K562 (cell line): ENCODE measurements around the gene OVOL1. TPM values are rescaled to one million over a fixed set of nuclear protein-coding genes. Genes with fewer than 3 reads are reported as not detected.

Experiments used
- ATF1 ChIP-seq, 2 experiments: fragments of 450-650 bp in 1 of 2; IDR thresholded peaks; 2 replicates each; pipeline ENCODE4 v1.6.1; 2016; ENCODE audit warnings: missing compliant biosample characterization in 1 of 2, missing genetic modification characterization in 1 of 2
- C11orf30 ChIP-seq: fragments of 450-650 bp; IDR thresholded peaks from 2 replicates; pipeline ENCODE4 v1.6.1; 2016; ENCODE audit warnings: low read depth, mild to moderate bottlenecking
- FOS ChIP-seq: IDR thresholded peaks from 3 replicates; pipeline ENCODE4 v1.6.1; 2011; ENCODE audit not compliant: insufficient read length; ENCODE audit errors: extremely low read depth
- FOXP1 ChIP-seq: sonication (generic); formaldehyde crosslinking; IDR thresholded peaks from 2 replicates; pipeline ENCODE4 v1.8.0; 2022; ENCODE audit warnings: mild to moderate bottlenecking, missing genetic modification reagents
- IRF2 ChIP-seq: sonication (generic); formaldehyde crosslinking; IDR thresholded peaks from 2 replicates; pipeline ENCODE4 v1.8.1; 2022; ENCODE audit warnings: mild to moderate bottlenecking, missing genetic modification reagents
- KAT2B ChIP-seq: IDR thresholded peaks from one replicate; pipeline ENCODE4 v1.6.1; 2012; ENCODE audit warnings: low read depth, mild to moderate bottlenecking, control low read depth, inconsistent platforms, low read length, moderate library complexity
- MBD2 ChIP-seq: sonication (generic); IDR thresholded peaks from 2 replicates; pipeline ENCODE4 v1.6.1; 2016; ENCODE audit warnings: low read depth, borderline replicate concordance
- MTA2 ChIP-seq: fragments of 450-650 bp; IDR thresholded peaks from 2 replicates; pipeline ENCODE4 v1.6.1; 2016; ENCODE audit warnings: low read depth
- NFE2 ChIP-seq: IDR thresholded peaks from 2 replicates; pipeline ENCODE4 v1.6.1; 2014; ENCODE audit warnings: antibody characterized with exemption, low read depth
- NR1H2 ChIP-seq: sonication (generic); formaldehyde crosslinking; IDR thresholded peaks from 2 replicates; pipeline ENCODE4 v1.4.0; 2020; ENCODE audit warnings: mild to moderate bottlenecking, missing genetic modification reagents
- SMARCA5 ChIP-seq: fragments of 450-650 bp; IDR thresholded peaks from 2 replicates; pipeline ENCODE4 v1.6.1; 2016
- TAF9B ChIP-seq: fragments of 450-650 bp; IDR thresholded peaks from 2 replicates; pipeline ENCODE4 v1.6.1; 2018; ENCODE audit warnings: mild to moderate bottlenecking; ENCODE audit not compliant: partially characterized antibody
- TCF7L2 ChIP-seq: fragments of 150-350 bp; IDR thresholded peaks from 2 replicates; pipeline ENCODE4 v1.6.1; 2016; ENCODE audit warnings: low read depth, mild to moderate bottlenecking, low read length, moderate library complexity
- ZNF134 ChIP-seq: fragments of 250-450 bp; sonication (Bioruptor Pico); conservative IDR thresholded peaks from 2 replicates; pipeline ENCODE4 v1.4.0; 2020
- ZNF224 ChIP-seq: sonication (generic); formaldehyde crosslinking; IDR thresholded peaks from 2 replicates; pipeline ENCODE4 v1.8.0; 2022; ENCODE audit warnings: mild to moderate bottlenecking, missing genetic modification reagents
- ZNF584 ChIP-seq: fragments of 200-800 bp; sonication (Bioruptor generic); IDR thresholded peaks from 2 replicates; pipeline ENCODE4 v1.6.1; 2016; ENCODE audit warnings: low read depth, mild to moderate bottlenecking, missing genetic modification characterization, missing compliant biosample characterization
- ZNF707 ChIP-seq: fragments of 250-450 bp; sonication (Bioruptor Pico); conservative IDR thresholded peaks from 2 replicates; pipeline ENCODE4 v1.8.0; 2022; ENCODE audit warnings: inconsistent platforms, mild to moderate bottlenecking, moderate library complexity
- ZSCAN29 ChIP-seq: fragments of 450-650 bp; IDR thresholded peaks from 2 replicates; pipeline ENCODE4 v1.6.1; 2017
- ZZZ3 ChIP-seq: fragments of 450-650 bp; IDR thresholded peaks from 2 replicates; pipeline ENCODE4 v1.6.1; 2016; ENCODE audit warnings: antibody characterized with exemption, mild to moderate bottlenecking, moderate library complexity
- polyA plus RNA-seq, 8 experiments: library from polyadenylated mRNA; depleted of rRNA in 4 of 8; stranded (reverse) in 5 of 8; unstranded in 3 of 8; fragments of >200 nt; fragmentation: Nextera tagmentation in 2 of 8; fragmentation: Illumina TruSeq in 1 of 8; extraction: Ambion mirVana in 2 of 8; extraction: Trizol in 1 of 8; gene quantifications; 2 replicates each; pipeline versions ENCODE4 v1.2.1 to v1.2.3, GENCODE V29; 2011 to 2014; ENCODE audit warnings: inconsistent platforms in 1 of 8, missing spikeins in 1 of 8
- total RNA-seq, 7 experiments: library from RNA; depleted of rRNA in 6 of 7; stranded (reverse); fragments of >200 nt in 6 of 7; fragmentation: Illumina TruSeq in 2 of 7; extraction: Trizol in 2 of 7; gene quantifications; 2 replicates each; pipeline versions ENCODE4 v1.2.1 to v1.2.3, GENCODE V29; 2011 to 2021; ENCODE audit warnings: low replicate concordance in 1 of 7
- TF ChIP-seq, protein P1 (sequence below): sonication (generic); formaldehyde crosslinking; IDR thresholded peaks from 2 replicates; pipeline ENCODE4 v1.5.0; 2020; ENCODE audit warnings: missing genetic modification reagents
- TF ChIP-seq, protein P2 (sequence below): fragments of 450-650 bp; formaldehyde crosslinking; IDR thresholded peaks from 2 replicates; pipeline ENCODE4 v1.4.0; 2022; ENCODE audit warnings: mild to moderate bottlenecking, moderate library complexity
- TF ChIP-seq, protein P3 (sequence below): sonication (generic); formaldehyde crosslinking; IDR thresholded peaks from 2 replicates; pipeline ENCODE4 v1.8.0; 2022; ENCODE audit warnings: missing genetic modification reagents, mild to moderate bottlenecking, borderline replicate concordance
- TF ChIP-seq, protein P4 (sequence below): fragments of 450-650 bp; IDR thresholded peaks from 2 replicates; pipeline ENCODE4 v1.6.1; 2016; ENCODE audit warnings: antibody characterized with exemption

OVOL1 gene
- total and polyA plus RNA-seq, 9 of the 15 experiments (the other 6 are each of a cell fraction or from before 2014, with no cell fraction given) = 0.09 TPM; not detected in 8

DNA sequence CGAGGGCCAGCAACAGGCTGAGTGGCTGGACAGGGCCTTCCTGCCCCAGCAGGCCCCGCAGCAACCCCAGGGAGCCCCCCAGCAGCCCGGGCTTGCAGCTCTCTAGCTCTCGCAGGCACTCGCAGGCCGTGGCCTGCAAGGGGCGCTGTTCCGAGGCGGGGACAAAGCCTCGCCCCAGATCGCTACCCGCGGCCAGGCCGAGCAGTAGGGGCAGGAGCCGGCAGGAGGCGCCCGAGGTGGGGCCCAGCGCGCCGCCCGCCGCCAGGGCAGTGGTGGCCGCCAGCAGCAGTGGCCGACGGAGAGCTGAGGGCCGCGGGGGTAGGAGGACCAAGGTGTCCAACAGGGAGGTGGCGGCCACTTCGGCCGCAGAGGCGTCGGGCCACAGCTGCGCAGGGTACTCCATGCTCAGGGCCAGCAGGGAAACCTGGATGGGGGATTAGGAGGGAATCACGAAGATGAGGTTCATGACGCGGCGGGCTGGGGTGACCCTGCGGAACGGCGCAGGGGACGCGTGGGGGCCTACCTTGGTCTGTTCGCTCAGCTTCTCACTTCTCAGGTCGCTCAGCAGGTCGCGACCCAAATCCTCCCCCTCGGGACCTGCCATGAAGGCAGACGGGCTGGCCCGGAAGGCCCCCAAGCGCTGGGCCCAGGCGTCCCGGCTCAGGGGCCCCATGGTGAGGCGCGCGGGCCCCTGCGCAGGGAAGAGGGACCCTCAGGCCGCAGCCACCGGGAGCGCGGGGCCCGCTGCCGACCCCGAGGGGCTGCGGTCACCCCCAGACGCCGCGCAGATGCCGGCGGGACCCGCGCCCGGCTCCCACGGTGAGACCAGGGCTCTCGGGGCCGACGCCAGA, 6.7 kb upstream of the OVOL1 start (continued):
- TF ChIP-seq ZNF584 (CRISPR knock-in tag) (no peak), FOS (no peak), FOXP1 (CRISPR knock-in tag) (peak; percentile 95), NFE2 (no peak), KAT2B (peak; percentile 65), MBD2 (no peak), C11orf30 (no peak), MTA2 (no peak; the same call in 1 of the 2 replicates), TCF7L2 (no peak), ZNF134 (CRISPR knock-in tag) (peak; percentile 92), SMARCA5 (peak; percentile 37; the same call in 1 of the 2 replicates), ZNF224 (no peak; the same call in 1 of the 2 replicates), ZZZ3 (no peak), NR1H2 (CRISPR knock-in tag) (peak; percentile 57; the same call in 1 of the 2 replicates), IRF2 (no peak), ZNF707 (CRISPR knock-in tag) (no peak), ZSCAN29 (no peak), ATF1 (CRISPR knock-in tag; IDR thresholded peaks at IDR 0.05) (no peak), ATF1 (tag; IDR thresholded peaks at IDR 0.05) (peak; percentile 69), TAF9B (no peak)
- TF ChIP-seq, protein P1, sequence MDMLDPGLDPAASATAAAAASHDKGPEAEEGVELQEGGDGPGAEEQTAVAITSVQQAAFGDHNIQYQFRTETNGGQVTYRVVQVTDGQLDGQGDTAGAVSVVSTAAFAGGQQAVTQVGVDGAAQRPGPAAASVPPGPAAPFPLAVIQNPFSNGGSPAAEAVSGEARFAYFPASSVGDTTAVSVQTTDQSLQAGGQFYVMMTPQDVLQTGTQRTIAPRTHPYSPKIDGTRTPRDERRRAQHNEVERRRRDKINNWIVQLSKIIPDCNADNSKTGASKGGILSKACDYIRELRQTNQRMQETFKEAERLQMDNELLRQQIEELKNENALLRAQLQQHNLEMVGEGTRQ (CRISPR knock-in tag) = no peak
- TF ChIP-seq, protein P2, sequence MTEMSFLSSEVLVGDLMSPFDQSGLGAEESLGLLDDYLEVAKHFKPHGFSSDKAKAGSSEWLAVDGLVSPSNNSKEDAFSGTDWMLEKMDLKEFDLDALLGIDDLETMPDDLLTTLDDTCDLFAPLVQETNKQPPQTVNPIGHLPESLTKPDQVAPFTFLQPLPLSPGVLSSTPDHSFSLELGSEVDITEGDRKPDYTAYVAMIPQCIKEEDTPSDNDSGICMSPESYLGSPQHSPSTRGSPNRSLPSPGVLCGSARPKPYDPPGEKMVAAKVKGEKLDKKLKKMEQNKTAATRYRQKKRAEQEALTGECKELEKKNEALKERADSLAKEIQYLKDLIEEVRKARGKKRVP (CRISPR knock-in tag) = peak; percentile 35; the same call in 1 of the 2 replicates
- TF ChIP-seq, protein P3, sequence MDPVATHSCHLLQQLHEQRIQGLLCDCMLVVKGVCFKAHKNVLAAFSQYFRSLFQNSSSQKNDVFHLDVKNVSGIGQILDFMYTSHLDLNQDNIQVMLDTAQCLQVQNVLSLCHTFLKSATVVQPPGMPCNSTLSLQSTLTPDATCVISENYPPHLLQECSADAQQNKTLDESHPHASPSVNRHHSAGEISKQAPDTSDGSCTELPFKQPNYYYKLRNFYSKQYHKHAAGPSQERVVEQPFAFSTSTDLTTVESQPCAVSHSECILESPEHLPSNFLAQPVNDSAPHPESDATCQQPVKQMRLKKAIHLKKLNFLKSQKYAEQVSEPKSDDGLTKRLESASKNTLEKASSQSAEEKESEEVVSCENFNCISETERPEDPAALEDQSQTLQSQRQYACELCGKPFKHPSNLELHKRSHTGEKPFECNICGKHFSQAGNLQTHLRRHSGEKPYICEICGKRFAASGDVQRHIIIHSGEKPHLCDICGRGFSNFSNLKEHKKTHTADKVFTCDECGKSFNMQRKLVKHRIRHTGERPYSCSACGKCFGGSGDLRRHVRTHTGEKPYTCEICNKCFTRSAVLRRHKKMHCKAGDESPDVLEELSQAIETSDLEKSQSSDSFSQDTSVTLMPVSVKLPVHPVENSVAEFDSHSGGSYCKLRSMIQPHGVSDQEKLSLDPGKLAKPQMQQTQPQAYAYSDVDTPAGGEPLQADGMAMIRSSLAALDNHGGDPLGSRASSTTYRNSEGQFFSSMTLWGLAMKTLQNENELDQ (CRISPR knock-in tag) = 0 out of 2 replicates have a peak, but pooled peaks have one; percentile 52
- TF ChIP-seq, protein P4, sequence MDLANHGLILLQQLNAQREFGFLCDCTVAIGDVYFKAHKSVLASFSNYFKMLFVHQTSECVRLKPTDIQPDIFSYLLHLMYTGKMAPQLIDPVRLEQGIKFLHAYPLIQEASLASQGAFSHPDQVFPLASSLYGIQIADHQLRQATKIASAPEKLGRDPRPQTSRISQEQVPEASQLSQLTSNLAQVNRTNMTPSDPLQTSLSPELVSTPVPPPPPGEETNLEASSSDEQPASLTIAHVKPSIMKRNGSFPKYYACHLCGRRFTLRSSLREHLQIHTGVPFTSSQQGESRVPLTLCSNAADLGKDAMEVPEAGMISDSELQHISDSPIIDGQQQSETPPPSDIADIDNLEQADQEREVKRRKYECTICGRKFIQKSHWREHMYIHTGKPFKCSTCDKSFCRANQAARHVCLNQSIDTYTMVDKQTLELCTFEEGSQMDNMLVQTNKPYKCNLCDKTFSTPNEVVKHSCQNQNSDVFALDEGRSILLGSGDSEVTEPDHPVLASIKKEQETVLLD = 0 out of 2 replicates have a peak, but pooled peaks have one; percentile 27
